GM10266 (cell line): ENCODE measurements around the gene LMAN1.

Experiments used
- DNase-seq: peaks from one replicate; pipeline ENCODE4 v3.0.0; 2012; ENCODE audit errors: extremely low spot score
- TF ChIP-seq, protein P1 (sequence below): IDR thresholded peaks from 2 replicates; pipeline ENCODE4 v1.5.1; 2012; ENCODE audit warnings: mild to moderate bottlenecking, low read depth; ENCODE audit not compliant: control insufficient read depth, insufficient read depth; ENCODE audit errors: missing control alignments

Gene LMAN1

DNA sequence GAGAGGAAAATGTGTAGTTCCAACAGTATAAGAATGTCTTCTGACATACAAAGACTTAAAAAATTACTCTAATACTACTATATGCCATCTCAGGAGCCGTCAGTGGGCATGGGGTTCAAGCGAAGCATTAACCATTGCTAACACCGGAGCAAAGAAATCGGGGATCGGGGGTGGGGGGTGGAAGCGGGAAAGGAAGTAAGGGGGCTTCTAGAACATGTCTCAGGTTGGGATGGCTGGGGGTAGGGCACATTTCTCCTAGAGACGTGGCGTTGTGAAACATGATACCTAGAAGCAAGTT, 702 bp downstream of the LMAN1 start:
- TF ChIP-seq, protein P1, sequence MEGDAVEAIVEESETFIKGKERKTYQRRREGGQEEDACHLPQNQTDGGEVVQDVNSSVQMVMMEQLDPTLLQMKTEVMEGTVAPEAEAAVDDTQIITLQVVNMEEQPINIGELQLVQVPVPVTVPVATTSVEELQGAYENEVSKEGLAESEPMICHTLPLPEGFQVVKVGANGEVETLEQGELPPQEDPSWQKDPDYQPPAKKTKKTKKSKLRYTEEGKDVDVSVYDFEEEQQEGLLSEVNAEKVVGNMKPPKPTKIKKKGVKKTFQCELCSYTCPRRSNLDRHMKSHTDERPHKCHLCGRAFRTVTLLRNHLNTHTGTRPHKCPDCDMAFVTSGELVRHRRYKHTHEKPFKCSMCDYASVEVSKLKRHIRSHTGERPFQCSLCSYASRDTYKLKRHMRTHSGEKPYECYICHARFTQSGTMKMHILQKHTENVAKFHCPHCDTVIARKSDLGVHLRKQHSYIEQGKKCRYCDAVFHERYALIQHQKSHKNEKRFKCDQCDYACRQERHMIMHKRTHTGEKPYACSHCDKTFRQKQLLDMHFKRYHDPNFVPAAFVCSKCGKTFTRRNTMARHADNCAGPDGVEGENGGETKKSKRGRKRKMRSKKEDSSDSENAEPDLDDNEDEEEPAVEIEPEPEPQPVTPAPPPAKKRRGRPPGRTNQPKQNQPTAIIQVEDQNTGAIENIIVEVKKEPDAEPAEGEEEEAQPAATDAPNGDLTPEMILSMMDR: no peak
- DNase-seq: no peak

DNA sequence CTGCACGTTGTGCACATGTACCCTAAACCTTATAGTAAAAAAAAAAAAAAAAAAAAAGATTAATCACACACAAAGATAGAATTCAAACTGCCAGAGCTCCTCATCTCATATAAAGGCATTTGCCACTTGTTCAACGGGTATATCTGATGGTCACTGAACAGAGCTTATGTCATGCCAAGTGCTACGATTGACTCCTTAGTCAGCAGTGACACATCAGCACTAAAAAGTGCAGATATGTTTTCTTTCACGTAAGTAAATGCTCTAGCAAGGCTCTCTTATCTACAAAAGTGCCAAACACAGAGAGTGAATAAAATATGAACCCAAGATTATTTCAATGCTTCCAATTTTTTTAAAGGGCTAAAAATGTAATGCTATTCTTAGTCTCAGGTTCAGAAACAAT, 1.1 kb downstream of the LMAN1 start:
- no peak for DNase-seq
- TF ChIP-seq, protein P1: no peak

DNA sequence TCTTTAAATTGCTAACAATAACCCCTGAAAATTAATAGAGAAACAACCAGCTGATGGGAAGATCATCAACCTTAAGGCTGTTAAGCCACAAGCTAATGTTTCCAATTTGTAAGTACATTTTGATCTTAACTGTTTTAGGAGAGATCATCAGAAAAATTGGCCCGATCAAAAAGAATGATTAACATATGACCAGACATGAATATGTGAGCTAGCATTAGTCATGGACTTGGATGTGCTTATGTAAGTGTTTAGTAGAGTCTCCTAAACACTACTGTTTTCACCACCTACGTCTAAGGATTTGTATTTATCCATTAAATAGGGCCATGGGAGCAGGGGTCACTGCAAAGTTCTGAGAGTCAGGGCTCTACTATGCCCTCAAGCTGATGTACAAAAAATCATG, 4.3 kb downstream of the LMAN1 start:
- no peak for DNase-seq
- TF ChIP-seq, protein P1: no peak

DNA sequence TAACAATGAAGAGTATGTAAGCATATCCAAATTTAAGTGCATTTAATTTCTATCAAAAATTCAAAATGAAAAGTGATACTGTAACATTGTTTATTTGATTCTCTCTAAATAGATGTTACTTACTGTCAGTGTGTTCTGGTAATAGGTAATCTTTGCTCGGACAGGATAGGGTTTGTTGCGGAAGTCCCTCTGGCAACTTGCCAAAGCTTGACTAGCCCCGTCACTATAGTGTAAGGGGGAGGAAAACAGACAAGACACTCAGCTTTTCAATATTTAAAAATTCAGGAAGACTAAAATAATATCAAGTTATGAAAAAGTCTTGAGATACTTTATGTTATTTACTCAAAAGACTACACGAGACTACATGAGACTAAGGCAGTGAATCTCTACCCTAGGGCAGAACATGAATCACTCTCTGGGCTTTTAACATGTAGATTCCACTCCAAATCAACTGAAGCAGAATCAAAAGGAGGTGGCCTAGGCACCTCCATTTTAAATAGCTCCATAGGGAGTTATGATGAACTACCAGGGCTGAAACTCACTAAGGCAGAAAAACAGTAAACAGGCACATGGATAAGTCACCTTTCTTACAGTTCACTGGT, 5.9 kb downstream of the LMAN1 start:
- DNase-seq: no peak
- TF ChIP-seq, protein P1: no peak

DNA sequence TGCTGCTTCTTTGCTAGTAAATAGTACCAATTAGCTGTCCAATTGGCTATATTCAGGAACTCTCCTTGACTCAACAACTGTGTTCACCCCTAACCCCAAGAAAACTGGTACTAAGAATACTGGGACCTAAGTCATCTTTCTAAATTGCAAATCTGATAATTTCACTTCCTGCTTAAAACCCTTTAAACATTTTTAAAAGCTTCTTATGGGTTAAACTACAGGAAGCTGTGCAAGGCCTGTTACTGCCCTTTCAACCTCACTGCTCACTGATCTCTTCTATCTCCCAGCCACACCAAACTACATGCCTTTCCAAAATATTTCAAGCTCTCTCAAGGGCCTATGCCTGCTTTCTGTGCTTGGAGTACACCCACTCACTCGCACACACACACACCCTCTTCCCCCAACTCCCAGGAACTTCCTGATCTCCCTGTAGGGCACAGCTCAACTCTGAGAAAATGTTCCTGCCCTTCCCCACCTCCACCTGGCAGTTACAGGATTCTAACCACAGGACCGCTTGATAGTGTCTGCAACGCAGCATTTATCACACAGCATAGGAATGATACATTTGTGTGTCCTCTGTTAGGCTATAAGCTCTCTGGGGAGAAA, 6.7 kb downstream of the LMAN1 start:
- DNase-seq: no peak
- TF ChIP-seq, protein P1: no peak

DNA sequence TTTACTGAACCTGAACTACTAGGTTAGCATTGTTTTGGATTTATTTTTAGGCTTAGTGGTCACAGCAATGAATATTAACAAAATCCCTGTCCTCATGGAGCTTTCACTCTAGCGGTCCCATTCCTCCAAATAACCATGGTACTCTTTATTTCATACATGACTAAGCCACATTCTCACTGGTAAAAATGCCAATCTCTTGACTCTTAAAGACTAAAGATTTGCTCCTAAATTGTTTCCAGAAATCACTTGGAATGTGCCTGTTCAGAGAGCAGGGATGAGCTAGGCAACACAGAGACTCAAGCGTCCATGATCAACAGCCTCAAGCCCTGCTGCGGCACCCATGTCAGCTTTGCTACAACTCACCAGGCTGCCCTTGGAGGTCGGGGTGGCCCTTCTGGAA, 13.5 kb downstream of the LMAN1 start:
- TF ChIP-seq, protein P1: no peak
- DNase-seq: no peak

DNA sequence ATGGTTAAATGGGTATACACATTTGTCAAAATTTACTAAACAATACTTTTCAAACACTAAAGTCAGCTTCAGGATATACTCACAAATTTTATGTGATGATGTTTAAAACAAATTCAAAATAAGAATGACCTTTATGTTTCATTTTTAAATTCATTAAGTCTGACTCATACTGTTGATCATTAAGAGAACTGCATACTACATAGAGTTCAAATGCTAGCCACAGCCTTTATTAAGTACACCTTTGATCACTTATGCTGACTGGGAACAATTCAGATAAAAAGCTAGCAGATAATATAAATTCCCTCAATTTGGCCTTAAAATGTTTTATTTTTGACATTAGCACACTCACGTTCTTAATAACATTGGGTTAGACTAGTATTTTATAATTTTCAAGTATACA, 14.1 kb downstream of the LMAN1 start:
- DNase-seq: no peak
- TF ChIP-seq, protein P1: no peak
